HEK293 (cell line): ENCODE results near the gene TTC1.

Experiments used
- CTCF ChIA-PET: fragments of 350-600 bp; formaldehyde crosslinking; extraction: SDS; loops from one replicate; lab custom pipeline; 2021; ENCODE audit warnings: antibody characterized with exemption; lab: Yijun Ruan, JAX
- POLR2A ChIA-PET: fragments of 300-600 bp; formaldehyde crosslinking; extraction: SDS; loops from one replicate; lab custom pipeline; 2020; ENCODE audit warnings: antibody characterized with exemption, inconsistent platforms; lab: Yijun Ruan, JAX
- H3K27ac ChIP-seq: fragments of 200-500 bp; sonication (Bioruptor generic); 2 replicates; pipeline ENCODE4 v1.5.1; 2014; ENCODE audit warnings: low read depth, low read length, control low read depth, inconsistent platforms; ENCODE audit errors: extremely low read depth
- H3K36me3 ChIP-seq, 2 experiments: fragments of 200-500 bp in 1 of 2; sonication (Bioruptor generic) in 1 of 2; 1 replicate in 1 of 2; 2 replicates in 1 of 2; pipeline ENCODE4 v1.5.1; 2014 to 2017; ENCODE audit warnings: inconsistent platforms in 2 of 2, low read length in 2 of 2; ENCODE audit not compliant: control insufficient read depth in 2 of 2, insufficient read depth in 1 of 2
- H3K4me1 ChIP-seq: fragments of 200-500 bp; sonication (Bioruptor generic); 2 replicates; pipeline ENCODE4 v1.5.1; 2014; ENCODE audit warnings: mild to moderate bottlenecking, low read length, inconsistent platforms; ENCODE audit not compliant: control insufficient read depth, insufficient read depth
- H3K4me3 ChIP-seq: 2 replicates; pipeline ENCODE4 v1.5.1; 2011; ENCODE audit warnings: low read depth, mild to moderate bottlenecking, control low read depth, low read length, moderate library complexity
- H3K9me3 ChIP-seq: fragments of 200-500 bp; sonication (Bioruptor generic); 2 replicates; pipeline ENCODE4 v1.5.1; 2014; ENCODE audit warnings: low read depth, low read length, inconsistent platforms; ENCODE audit not compliant: control insufficient read depth, insufficient read depth
- BCL11B ChIP-seq: fragments of 450-650 bp; formaldehyde crosslinking; IDR thresholded peaks from 2 replicates; pipeline ENCODE4 v1.5.1; 2016; ENCODE audit warnings: low read depth, missing biosample characterization, missing genetic modification characterization
- HIC1 ChIP-seq: fragments of 450-650 bp; formaldehyde crosslinking; IDR thresholded peaks from 2 replicates; pipeline ENCODE4 v1.5.1; 2016; ENCODE audit warnings: missing biosample characterization, missing genetic modification characterization
- HOXA7 ChIP-seq: sonication (generic); formaldehyde crosslinking; IDR thresholded peaks from 2 replicates; pipeline ENCODE4 v1.8.1; 2022; ENCODE audit warnings: missing genetic modification reagents, borderline replicate concordance
- KLF1 ChIP-seq: fragments of 450-650 bp; formaldehyde crosslinking; IDR thresholded peaks from 2 replicates; pipeline ENCODE4 v1.5.1; 2016; ENCODE audit warnings: missing biosample characterization, missing genetic modification characterization
- MZF1 ChIP-seq: fragments of 450-650 bp; formaldehyde crosslinking; IDR thresholded peaks from 2 replicates; pipeline ENCODE4 v1.5.1; 2017; ENCODE audit warnings: missing biosample characterization, missing genetic modification characterization, borderline replicate concordance
- ZBTB48 ChIP-seq: fragments of 450-650 bp; formaldehyde crosslinking; IDR thresholded peaks from 2 replicates; pipeline ENCODE4 v1.5.1; 2016; ENCODE audit warnings: missing biosample characterization, missing genetic modification characterization
- ZFHX2 ChIP-seq: fragments of 450-650 bp; formaldehyde crosslinking; conservative IDR thresholded peaks from 2 replicates; pipeline ENCODE4 v1.5.1; 2016; ENCODE audit warnings: missing biosample characterization, missing genetic modification characterization
- ZNF121 ChIP-seq: fragments of 450-650 bp; formaldehyde crosslinking; IDR thresholded peaks from 2 replicates; pipeline ENCODE4 v1.5.1; 2016; ENCODE audit warnings: missing biosample characterization, missing genetic modification characterization
- ZNF132 ChIP-seq: fragments of 450-650 bp; formaldehyde crosslinking; IDR thresholded peaks from 2 replicates; pipeline ENCODE4 v1.5.1; 2017; ENCODE audit warnings: missing biosample characterization, missing genetic modification characterization, borderline replicate concordance
- ZNF155 ChIP-seq: fragments of 450-650 bp; formaldehyde crosslinking; IDR thresholded peaks from 2 replicates; pipeline ENCODE4 v1.5.1; 2016; ENCODE audit warnings: missing biosample characterization, missing genetic modification characterization
- ZNF157 ChIP-seq: fragments of 450-650 bp; formaldehyde crosslinking; IDR thresholded peaks from 2 replicates; pipeline ENCODE4 v1.5.1; 2016; ENCODE audit warnings: missing biosample characterization, missing genetic modification characterization
- ZNF214 ChIP-seq: fragments of 450-650 bp; formaldehyde crosslinking; IDR thresholded peaks from 2 replicates; pipeline ENCODE4 v1.5.1; 2017; ENCODE audit warnings: missing biosample characterization, mild to moderate bottlenecking, missing genetic modification characterization, borderline replicate concordance
- ZNF513 ChIP-seq: fragments of 450-650 bp; IDR thresholded peaks from 2 replicates; pipeline ENCODE4 v1.5.1; 2018; ENCODE audit warnings: missing biosample characterization, missing genetic modification characterization
- ZNF558 ChIP-seq: fragments of 450-650 bp; formaldehyde crosslinking; IDR thresholded peaks from 2 replicates; pipeline ENCODE4 v1.5.1; 2016; ENCODE audit warnings: missing biosample characterization, missing genetic modification characterization
- ZNF600 ChIP-seq: fragments of 450-650 bp; formaldehyde crosslinking; IDR thresholded peaks from 2 replicates; pipeline ENCODE4 v1.5.1; 2016; ENCODE audit warnings: missing biosample characterization, missing genetic modification characterization
- ZNF677 ChIP-seq: fragments of 450-650 bp; IDR thresholded peaks from 2 replicates; pipeline ENCODE4 v1.5.0; 2018; ENCODE audit warnings: missing biosample characterization, mild to moderate bottlenecking, missing genetic modification characterization, moderate library complexity
- ZNF777 ChIP-seq: fragments of 450-650 bp; formaldehyde crosslinking; IDR thresholded peaks from 2 replicates; pipeline ENCODE4 v1.5.1; 2017; ENCODE audit warnings: missing biosample characterization, missing genetic modification characterization, borderline replicate concordance
- TF ChIP-seq, protein P1 (sequence below): fragments of 450-650 bp; formaldehyde crosslinking; IDR thresholded peaks from 2 replicates; pipeline ENCODE4 v1.5.1; 2016; ENCODE audit warnings: missing biosample characterization, missing genetic modification characterization
- TF ChIP-seq, protein P2 (sequence below): fragments of 450-650 bp; formaldehyde crosslinking; IDR thresholded peaks from 2 replicates; pipeline ENCODE4 v1.5.1; 2016; ENCODE audit warnings: missing biosample characterization, missing genetic modification characterization
- TF ChIP-seq, protein P3 (sequence below): fragments of 450-650 bp; formaldehyde crosslinking; IDR thresholded peaks from 2 replicates; pipeline ENCODE4 v1.5.1; 2016; ENCODE audit warnings: missing biosample characterization, missing genetic modification characterization

The TTC1 gene

GRCh38 chr5:160090059-160090458, 81.1 kb downstream of the TTC1 start:
- Histone ChIP-seq H3K9me3 (no peaks in the 10 kb centered on the region), H3K36me3 (peaks cover 6 to 20% of the 10 kb centered on the region in 2 experiments; a peak in 2 of 3 replicates), H3K4me3 (no peak overlapping the region), H3K4me1 (no peaks in the 10 kb centered on the region)
- TF ChIP-seq, protein P1, sequence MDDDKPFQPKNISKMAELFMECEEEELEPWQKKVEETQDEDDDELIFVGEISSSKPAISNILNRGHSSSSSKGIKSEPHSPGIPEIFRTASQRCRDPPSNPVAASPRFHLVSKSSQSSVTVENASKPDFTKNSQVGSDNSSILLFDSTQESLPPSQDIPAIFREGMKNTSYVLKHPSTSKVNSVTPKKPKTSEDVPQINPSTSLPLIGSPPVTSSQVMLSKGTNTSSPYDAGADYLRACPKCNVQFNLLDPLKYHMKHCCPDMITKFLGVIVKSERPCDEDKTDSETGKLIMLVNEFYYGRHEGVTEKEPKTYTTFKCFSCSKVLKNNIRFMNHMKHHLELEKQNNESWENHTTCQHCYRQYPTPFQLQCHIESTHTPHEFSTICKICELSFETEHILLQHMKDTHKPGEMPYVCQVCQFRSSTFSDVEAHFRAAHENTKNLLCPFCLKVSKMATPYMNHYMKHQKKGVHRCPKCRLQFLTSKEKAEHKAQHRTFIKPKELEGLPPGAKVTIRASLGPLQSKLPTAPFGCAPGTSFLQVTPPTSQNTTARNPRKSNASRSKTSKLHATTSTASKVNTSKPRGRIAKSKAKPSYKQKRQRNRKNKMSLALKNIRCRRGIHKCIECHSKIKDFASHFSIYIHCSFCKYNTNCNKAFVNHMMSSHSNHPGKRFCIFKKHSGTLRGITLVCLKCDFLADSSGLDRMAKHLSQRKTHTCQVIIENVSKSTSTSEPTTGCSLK: no peak
- no peak for TF ChIP-seq ZNF513 (tag by site-specific recombination)
- TF ChIP-seq ZNF600: 0 out of 2 replicates have a peak, but pooled peaks have one; percentile 17
- TF ChIP-seq ZNF677 (tag by site-specific recombination): no peak
- TF ChIP-seq, all 188 proteins: peak for 1
- ChIA-PET CTCF (interaction anchor here (0.8 to 1.3 kb wide), 2 partner anchors 9 to 86 kb away, joined by 3 to 6 read pairs; no protein-coding TSS in a partner anchor), POLR2A (no interaction called here)
- H3K27ac ChIP-seq: no peak overlapping the region

GRCh38 chr5:160092514-160092913, 83.6 kb downstream of the TTC1 start:
- Histone ChIP-seq H3K4me3 (no peak overlapping the region), H3K36me3 (peaks cover 6 to 20% of the 10 kb centered on the region in 2 experiments; a peak in 2 of 3 replicates), H3K4me1 (no peaks in the 10 kb centered on the region), H3K9me3 (no peaks in the 10 kb centered on the region), H3K27ac (no peak overlapping the region)
- POLR2A ChIA-PET: no interaction called here
- CTCF ChIA-PET: no interaction called here
- TF ChIP-seq ZNF513 (tag by site-specific recombination) (no peak), ZFHX2 (tag by site-specific recombination) (no peak), KLF1 (tag by site-specific recombination) (no peak), ZNF155 (tag by site-specific recombination) (no peak), MZF1 (tag by site-specific recombination) (no peak), ZNF132 (tag by site-specific recombination) (no peak), ZNF214 (tag by site-specific recombination) (no peak), ZNF558 (tag by site-specific recombination) (no peak), HOXA7 (CRISPR knock-in tag) (no peak)

DNA sequence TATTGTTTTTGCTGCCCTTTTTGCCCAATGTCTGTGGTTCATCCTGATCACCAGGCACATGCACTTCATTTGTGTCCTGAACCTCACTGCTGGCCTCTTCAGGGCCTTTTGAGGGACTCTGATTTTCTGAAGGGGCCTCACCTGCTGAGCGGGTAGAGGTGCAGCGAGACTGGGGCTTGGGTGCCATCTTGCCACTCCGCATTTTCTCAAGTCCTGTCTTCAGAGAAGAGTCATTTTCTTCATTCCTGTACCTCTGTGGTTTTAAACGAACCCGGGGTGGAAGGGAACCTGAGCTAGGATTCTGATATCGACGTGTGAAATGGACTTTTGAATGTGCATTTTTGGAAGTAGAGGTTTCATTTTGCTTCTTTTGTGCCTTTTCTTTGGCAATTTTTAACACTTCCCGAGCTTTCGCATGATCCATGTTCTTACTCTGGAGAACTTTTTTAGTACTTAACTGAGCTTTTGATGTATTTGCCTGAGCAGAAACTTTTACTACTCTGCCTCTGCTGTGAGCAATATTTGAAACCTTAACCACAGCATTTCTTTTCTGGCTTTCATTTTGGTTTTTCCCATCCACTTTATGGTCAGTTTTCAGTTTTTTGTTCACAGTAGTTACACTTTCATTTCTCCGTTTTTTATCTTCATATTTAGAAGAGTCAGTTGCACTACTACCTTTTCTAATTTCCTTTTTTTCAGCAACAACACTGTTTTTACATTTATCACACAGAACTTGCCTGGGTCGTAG, 84.2 kb downstream of the TTC1 start:
- ChIA-PET CTCF (interaction anchor here (0.6 kb wide), 2 partner anchors 13 to 67 kb away, joined by 4 to 5 read pairs; no protein-coding TSS in a partner anchor), POLR2A (interaction anchor here (0.5 kb wide), 1 partner anchor 64 kb away, joined by 5 read pairs; no protein-coding TSS in a partner anchor)
- peaks cover 6 to 20% of the 10 kb centered on the region in 2 experiments; a peak in 2 of 3 replicates for H3K36me3 ChIP-seq
- no peaks in the 10 kb centered on the region for H3K4me1 ChIP-seq
- H3K4me3 ChIP-seq: no peak overlapping the region
- no peak overlapping the region for H3K27ac ChIP-seq
- H3K9me3 ChIP-seq: no peaks in the 10 kb centered on the region
- TF ChIP-seq ZNF157 (tag by site-specific recombination) (no peak), ZNF121 (tag by site-specific recombination) (no peak), BCL11B (tag by site-specific recombination) (no peak), HIC1 (no peak), ZBTB48 (tag by site-specific recombination) (no peak), ZNF777 (tag by site-specific recombination) (no peak)
- TF ChIP-seq, protein P2, sequence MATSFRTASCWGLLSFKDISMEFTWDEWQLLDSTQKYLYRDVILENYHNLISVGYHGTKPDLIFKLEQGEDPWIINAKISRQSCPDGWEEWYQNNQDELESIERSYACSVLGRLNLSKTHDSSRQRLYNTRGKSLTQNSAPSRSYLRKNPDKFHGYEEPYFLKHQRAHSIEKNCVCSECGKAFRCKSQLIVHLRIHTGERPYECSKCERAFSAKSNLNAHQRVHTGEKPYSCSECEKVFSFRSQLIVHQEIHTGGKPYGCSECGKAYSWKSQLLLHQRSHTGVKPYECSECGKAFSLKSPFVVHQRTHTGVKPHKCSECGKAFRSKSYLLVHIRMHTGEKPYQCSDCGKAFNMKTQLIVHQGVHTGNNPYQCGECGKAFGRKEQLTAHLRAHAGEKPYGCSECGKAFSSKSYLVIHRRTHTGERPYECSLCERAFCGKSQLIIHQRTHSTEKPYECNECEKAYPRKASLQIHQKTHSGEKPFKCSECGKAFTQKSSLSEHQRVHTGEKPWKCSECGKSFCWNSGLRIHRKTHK (tag by site-specific recombination): no peak
- TF ChIP-seq, protein P3, sequence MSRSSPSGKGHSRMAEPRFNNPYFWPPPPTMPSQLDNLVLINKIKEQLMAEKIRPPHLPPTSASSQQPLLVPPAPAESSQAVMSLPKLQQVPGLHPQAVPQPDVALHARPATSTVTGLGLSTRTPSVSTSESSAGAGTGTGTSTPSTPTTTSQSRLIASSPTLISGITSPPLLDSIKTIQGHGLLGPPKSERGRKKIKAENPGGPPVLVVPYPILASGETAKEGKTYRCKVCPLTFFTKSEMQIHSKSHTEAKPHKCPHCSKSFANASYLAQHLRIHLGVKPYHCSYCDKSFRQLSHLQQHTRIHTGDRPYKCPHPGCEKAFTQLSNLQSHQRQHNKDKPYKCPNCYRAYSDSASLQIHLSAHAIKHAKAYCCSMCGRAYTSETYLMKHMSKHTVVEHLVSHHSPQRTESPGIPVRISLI: no peak
